Activated CD4-positive, alpha-beta T cell treated with anti-CD3 and anti-CD28 coated beads, Interleukin-2, amount 50 U/mL, for 24 hours (primary cell): ENCODE measurements around the gene OR4D9.
"Not testable (repeated sequence)": the region's sequence is repeated elsewhere in the genome, so short reads cannot be mapped to it uniquely, and the experiment has no call there.

Source experiments
- DNase-seq, 2 donors: peaks; one replicate each; pipeline ENCODE4 v3.0.0-alpha.2; 2020; ENCODE audit warnings: low read depth in 1 of 2, low spot score in 1 of 2

The OR4D9 gene

DNA sequence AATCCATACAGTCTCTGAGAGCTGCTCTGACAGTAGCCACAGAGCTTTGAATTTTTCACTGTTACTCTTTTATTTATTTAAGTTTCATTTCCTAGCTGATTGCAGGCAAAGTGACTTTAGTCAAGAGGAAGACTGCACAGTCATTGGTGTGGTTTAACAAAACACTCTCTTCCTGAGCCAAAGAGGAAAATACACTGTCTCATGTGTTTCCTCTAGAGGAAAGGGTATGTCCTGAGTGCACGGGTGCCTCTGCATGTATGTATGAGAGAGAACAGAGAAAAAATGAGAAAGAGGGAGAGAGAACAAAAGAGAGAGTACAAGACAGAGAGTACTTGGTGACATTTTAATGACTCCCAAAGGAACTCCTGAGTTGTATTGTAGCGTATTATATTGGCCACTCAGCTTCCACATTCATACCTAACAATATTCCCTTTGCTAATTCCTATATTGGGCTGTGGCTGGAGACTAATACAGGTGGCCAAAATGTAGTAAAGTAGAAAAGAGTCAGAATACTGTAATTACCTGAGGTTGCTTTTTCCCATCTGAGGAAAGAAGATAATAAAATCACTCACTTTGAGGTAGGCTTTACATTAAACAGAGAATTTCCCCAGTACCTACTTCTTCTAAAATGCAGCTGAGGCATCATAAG lies at the start of gene OR4D9:
TSS of gene OR4D9 (plus strand) at position 599 of the 649 bp plus-strand sequence. CDS start 3,374 bp downstream, outside the sequence.
- no peak for DNase-seq

GRCh38 chr11:59463190-59463641 lies 48.1 kb upstream of the OR4D9 start:
- DNase-seq, result no peak

DNA sequence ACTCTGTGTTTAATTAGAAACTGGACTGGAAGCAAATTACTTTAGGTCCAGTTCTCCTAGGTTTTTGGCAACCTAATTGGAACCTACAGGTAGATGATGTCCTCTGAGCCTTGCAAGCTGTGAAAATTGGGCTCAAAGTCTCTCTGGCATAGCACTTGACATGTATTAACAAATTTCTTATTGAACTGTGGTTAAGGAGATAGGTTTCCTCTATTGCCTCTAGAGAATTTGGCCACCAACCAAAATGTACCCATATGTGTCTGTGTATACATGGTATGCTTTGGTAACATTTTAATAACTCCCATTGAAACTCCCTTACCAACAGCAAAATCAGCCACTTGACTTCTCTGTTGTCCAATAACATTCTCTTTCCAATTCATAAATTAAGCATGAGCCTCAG lies 38.3 kb upstream of the OR4D9 start, which contains the start of gene OR4D10:
TSS of gene OR4D10 (plus strand) at position 301 of the 400 bp plus-strand sequence. CDS start 4,115 bp downstream, outside the sequence.
- DNase-seq, result no peak

- DNase-seq, result no peak
Observed at GRCh38 chr11:59475176-59475575, 36.2 kb upstream of the OR4D9 start.

DNA sequence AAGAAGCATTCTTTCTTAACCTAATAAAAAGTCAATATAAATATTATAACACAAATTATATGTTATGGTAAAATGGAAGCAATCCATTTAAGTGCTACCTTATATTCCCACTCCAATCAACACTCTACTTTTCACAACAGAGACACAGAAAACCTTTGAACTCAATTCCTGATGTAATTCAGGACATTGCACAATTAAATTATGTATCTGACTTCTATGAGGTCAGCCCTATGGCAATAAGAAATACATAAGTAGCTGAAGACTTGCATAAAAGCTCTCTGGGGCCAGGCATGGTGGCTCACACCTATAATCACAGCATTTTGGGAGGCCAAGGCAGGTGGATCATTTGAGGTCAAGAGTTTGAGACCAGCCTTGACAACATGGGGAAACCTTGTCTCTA lies 31.4 kb upstream of the OR4D9 start:
- no peak for DNase-seq

DNA sequence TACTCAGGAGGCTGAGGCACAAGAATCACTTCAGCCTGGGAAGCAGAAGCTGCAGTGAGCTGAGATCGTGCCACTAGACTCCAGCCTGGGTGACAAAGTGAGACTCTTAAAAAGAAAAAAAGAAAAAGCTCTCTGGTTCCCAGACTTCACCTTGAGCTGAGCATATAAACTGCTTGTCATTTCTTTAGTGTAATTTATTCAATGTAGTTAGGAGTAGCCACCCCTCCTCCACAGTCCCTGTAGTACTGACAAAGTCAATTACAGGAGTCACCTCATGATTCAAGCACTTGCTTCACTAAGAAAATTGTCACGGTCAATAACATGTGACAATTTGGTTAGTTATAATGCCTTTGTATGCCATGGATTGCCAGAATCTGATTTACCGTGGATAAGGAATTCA lies 31.0 kb upstream of the OR4D9 start:
- no peak for DNase-seq

DNA sequence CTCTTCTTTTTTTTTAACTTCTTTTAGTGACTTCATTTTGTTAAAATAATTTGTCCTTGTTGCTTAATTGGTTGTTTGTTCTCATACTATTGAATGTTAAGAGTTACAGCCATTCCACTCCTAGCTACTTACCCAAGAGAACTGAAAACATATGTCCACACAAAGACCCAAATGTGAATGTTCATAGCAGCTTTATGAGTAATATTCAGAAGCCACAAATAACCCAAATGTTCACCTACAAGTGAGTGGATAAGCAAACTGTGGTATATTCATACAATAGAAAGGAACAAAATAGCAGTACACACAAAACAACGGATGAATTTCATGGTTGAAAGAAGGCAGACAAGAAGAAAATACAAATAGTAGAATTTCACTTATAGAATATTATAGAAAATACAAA lies 9.4 kb upstream of the OR4D9 start:
- DNase-seq, result no peak

DNA sequence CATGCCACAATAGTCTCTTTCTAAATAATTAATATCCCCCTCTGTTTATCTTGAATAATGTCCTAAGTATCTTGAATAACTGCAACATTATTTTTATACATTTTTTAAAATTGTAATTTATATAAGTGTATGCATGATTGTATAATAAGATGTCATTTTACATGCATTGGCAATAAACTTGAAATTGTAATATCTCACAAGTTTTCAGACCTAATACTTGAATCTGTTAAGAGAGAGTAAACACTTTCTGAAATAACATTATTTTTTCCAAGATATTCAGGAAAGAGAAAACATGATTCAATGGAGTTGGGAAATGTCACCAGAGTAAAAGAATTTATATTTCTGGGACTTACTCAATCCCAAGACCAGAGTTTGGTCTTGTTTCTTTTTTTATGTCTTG lies 8.1 kb upstream of the OR4D9 start, which contains the start of gene OR4D11:
TSS of gene OR4D11 (plus strand) at position 301 of the 400 bp plus-strand sequence. CDS start at position 301, 0 bp downstream.
- DNase-seq, result no peak

- DNase-seq, result no peak
Observed at GRCh38 chr11:59511675-59512074, 336 bp downstream of the OR4D9 start.

GRCh38 chr11:59520139-59520538 lies 8.8 kb downstream of the OR4D9 start:
- not testable (repeated sequence) for DNase-seq

- no peak for DNase-seq
Observed at GRCh38 chr11:59520741-59521140, 9.4 kb downstream of the OR4D9 start.

GRCh38 chr11:59523541-59523940 lies 12.2 kb downstream of the OR4D9 start:
- no peak for DNase-seq

DNA sequence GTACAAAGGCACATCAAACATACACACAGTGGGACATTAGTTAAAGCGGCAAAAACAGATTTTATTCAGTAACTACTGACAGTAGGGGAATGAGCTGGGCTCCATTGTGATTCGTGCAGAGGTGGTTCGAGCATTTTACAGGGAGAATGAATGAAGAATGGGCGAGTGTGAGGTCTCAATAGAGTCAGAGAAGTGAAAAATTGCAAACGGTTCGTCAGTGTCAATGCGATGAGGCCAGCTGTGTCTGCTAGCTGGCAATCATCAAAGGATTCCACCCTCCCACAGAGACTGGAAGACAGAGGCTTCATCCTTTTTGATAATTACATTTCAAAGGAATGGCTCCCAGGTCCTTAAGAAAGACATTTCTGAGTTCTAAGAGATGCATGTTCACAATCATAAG lies 17.4 kb downstream of the OR4D9 start:
- DNase-seq, result no peak

DNA sequence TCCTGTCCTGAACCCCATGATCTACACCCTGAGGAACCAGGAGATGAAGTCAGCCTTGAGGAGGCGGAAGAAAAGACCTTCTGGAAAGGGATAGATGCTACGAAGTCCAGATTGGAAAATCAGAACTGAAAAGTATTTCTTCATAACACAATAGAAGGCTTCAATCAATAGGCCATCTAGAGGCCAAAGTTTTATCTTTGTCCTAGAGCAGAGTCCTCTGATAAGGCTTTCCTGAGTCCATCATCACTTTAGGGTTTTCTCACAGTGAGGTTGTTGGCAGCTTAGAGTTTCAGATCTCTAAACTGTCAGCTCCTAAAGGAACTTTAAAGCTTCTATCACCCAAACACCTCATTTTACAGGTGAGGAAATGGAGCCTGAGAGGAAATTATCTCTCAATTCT lies 21.3 kb downstream of the OR4D9 start:
- DNase-seq, result no peak

DNA sequence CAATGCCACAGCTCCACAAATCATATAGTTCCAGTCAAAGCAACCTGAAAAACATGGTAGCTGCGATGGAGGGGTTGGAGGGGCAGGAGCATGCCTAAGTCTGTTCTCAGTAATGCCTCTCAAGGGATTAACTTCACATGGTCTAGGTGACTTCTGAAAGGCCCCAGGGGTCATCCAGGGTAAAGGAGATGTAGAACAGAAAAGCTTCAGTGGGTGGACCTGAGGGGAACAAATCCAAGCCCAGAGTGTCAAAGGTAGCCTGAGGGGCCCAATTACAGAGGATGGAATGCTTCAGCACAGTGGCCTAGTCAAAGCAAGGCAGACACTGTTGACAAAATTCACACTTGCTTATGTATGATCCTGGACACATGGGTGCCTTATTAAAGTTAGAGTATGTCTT lies 23.3 kb downstream of the OR4D9 start:
- no peak for DNase-seq

- no peak for DNase-seq
Observed at GRCh38 chr11:59542142-59542810, 30.9 kb downstream of the OR4D9 start.

GRCh38 chr11:59543713-59544112 lies 32.4 kb downstream of the OR4D9 start:
- DNase-seq, result not testable (repeated sequence)

GRCh38 chr11:59544869-59545178 lies 33.5 kb downstream of the OR4D9 start:
- no peak for DNase-seq

- no peak for DNase-seq
Observed at GRCh38 chr11:59545179-59546020, 34.1 kb downstream of the OR4D9 start.

- not testable (repeated sequence) for DNase-seq
Observed at GRCh38 chr11:59547605-59548308, 36.4 kb downstream of the OR4D9 start.

- DNase-seq, result no peak
Observed at GRCh38 chr11:59548309-59548656, 36.9 kb downstream of the OR4D9 start.
